DLD1 (cell line): ENCODE results near the gene THSD4.

ENCODE experiments used
- in situ Hi-C: cut with HindIII; loops from 2 replicates; pipeline ENCODE4 v1.10.0; 2017; ENCODE audit warnings: low sequenced_read_pairs

THSD4 gene

DNA sequence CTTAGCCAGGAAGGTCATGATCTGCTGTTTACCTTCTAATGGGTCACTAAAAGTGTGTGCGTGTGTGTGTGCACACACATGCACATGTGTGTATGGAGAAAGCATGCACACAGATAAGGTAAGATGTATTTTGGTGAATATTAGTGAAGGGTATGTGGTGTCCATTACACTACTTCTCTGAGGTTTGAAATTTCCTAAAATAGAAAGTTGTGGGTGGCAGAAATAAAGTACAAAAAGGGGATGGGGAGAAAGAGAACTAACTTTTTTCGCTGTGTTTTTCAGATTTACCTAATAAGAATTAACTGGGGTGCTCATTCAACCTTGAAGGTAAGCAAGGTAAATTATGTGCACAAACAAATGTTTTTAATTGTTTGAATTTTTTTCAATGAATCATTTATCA, 670.7 kb downstream of the THSD4 start:
- in situ Hi-C loops: no loop called here

DNA sequence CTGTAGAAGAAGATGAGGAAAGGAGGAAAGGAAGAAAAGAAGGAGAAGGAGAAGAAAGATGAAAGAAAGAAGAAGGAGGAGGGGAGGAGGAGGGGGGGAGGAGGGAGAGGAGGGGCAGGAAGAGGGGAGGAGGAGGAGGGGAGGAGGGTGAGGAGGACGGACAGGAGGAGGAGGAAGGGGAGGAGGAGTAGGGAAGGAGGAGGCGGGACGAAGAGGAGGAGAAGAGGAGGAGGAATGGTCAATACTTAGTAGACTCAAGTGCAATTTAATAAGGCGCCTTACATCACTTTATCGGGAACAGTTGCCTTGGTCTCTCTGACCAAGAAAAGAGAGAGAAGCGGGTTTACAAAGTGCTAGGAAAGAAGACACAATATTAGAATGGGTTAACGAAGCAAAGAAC, 671.4 kb downstream of the THSD4 start:
- in situ Hi-C loops: no loop called here

DNA sequence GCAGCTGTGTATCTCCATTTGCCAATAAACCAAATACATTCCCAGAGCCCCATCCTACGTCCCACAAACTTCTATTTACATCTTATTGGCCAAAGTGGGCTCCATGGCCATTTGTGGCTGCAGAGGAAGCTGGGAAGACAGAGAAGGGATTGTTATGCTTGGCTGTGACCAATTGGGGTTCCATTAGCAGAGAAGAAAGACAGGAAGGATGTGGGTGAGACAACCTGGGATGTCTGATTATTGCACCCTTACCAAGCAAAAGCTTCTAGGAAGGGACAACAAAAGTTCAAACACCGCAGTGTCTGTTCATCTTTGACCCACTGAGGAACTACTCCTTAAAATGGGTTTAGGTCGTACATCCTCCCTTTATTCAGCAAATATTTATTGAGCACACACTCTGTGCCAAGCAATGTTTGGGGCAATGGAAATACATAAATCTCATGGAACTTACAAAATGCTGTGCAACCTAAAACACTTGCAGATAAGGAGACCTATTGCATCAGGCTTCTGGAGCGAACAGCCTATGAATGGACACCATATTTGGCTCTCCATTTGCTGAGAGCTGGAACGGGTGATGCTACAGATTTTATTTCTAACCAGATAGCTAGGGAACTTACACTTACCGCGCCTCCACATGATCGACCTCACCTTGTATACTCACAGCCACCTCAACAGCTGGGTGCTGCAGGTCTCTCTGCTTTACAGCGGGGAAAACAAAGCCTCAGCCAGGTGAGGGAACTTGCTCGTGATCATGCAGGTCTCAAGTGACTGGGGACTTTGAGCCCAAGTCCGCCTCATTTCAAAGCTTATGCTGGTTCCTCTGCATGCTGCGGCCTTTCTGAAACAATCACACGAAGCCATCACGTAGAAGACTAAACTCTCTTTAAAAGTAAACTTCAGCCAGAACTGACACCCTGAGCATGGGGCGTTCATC, 673.6 kb downstream of the THSD4 start:
- in situ Hi-C loops: no loop called here

DNA sequence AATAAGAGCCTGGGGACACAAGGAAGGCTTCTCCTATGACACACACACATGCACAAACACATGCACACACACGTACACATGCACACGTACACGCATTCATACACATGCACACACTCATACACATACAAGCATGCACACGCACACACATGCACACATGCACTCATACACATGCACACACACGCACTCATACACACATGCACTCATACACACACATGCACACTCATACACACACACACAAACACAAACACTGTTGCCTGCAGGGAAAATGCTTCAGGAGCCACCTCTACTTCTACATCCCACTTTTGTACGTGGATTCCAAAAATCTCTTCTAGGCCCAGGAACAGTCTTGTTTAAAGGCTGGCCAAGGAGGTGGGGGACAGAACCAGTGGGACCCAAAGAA, 674.3 kb downstream of the THSD4 start:
- in situ Hi-C loops: no loop called here

DNA sequence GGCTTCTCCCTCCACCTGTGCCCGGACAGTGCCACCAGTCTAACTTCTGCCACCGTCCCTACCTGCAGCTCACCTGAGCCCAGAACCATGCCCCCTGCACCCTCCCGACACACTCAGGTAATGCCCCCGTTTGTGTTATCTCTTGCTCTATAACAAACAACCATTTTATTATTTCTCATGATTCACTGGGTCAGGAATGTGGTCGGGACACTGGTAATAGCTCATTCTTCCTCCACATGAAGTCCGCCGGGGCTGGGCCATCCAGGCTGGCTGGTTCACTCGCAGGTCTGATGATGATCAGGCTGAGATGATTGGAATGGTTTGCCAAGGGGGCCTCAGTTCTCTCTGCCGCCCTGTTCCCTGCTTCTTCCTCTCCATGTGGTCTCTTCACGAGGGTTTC, 674.8 kb downstream of the THSD4 start:
- in situ Hi-C loops: no loop called here

DNA sequence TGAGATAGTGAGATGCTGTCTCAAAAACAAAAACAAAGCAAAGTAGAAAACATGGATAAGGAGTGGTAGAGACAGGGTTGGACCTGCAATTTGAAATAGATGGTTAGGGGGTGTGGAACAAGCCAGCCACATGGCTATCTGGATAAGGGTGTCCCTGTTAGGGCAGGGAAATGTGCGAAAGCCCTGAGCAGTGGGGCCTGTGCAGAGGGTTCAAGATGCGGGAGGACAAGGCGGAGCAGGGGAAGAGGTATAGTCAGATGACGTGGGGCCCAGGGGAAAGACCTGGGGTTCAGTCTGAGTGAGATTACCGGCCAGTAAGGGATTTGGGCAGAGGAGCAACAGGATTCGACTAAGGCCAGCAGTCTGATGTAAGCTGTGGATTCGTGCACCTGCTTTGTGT, 676.7 kb downstream of the THSD4 start:
- in situ Hi-C loops: no loop called here

DNA sequence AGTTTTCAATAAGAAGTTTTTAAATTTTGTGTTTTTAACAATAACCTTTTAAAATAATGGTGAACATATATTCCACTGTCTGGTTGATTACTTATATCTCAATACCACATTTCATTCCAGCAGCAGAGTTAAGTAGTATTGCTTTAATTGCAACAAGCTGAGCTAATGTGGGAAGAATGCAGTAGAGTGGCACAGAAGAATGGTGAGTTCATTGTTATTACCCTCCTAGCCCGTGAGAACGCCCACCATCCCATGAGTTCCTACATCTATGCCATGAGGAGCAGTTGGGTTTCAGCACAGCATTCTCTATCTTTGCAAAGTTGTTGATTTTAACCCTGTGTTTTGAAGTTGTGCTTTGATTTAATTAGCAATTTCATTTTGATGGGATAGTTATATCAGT, 677.2 kb downstream of the THSD4 start:
- in situ Hi-C loops: no loop called here

DNA sequence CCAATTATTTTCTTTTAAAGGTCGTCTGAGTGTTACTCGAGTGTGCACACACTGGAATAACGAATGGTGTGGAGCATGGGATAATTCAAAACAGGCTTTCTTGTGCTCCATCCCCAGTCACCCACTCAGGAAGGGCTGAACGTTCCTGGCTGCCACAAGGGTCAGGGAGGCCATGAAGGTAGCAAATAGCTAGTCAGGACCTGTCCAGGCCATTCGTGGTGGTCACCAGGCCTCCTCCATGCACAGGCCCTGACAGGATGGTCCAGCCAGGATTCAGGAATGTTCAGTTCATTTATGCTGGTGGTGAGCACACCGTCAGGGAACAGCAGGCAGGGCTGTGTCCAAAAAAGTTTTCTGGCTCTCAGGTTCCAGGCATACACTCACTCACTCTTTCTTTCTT, 683.4 kb downstream of the THSD4 start:
- in situ Hi-C loops: no loop called here

DNA sequence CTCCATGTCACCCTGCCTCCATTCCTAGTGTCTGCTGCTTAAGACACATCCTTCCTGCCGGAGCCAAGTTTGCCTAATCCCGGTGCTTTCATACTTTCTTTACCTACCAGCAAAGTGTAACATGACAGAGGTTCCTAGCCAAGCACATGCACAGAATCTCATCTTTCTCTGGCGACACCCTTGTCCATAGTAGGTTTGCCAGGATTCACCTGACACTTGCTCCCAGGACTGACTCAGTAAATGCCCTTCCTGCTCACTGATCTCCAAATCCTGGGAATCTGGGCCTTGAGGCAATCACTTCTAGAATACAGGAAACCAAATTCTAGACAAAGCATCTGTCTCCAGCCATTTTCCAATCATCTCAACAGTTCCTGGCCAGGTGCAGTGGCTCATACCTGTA, 684.9 kb downstream of the THSD4 start:
- in situ Hi-C loops: no loop called here

DNA sequence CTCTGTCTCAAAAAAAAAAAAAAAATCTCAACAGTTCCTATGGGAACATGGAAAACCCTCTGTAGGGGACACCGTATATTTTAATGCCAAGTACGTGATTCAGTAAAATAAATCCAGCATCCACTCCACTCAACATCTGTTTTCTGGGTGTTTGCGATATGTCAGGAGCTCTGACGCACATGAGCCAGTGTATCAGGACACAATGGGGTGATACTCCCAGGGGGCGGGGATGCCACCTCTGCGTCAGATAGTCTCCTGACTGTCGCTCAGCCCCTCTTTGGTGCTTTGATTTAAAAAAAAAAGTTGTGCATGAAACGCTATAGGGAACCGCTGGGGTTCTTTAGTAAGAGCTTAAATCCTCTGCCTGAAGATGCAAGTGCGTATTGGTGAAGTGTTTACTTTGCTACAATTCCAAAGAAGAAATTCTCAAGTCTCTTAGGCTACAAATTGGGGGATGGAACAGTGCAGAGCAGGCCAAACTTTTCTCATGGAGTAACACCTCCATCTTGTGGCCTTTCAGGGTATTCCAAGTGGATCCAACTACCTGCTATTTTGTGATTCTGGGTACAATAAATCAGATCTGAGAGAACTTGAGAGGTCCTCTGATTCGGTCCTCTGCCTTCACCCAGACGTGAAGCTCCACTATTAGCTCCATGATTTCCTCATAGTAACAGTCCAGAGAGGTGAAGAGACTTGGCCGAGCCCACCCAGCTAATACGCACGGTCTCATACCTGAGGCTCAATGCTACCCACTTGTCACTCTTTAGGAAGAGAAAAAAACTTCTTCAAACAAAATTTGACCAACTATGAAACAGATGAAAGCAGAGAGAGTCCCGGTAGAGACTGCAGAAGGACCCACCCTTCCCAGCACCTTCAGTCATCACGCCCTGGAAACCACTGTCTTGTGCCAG, 685.8 kb downstream of the THSD4 start:
- in situ Hi-C loops: no loop called here

DNA sequence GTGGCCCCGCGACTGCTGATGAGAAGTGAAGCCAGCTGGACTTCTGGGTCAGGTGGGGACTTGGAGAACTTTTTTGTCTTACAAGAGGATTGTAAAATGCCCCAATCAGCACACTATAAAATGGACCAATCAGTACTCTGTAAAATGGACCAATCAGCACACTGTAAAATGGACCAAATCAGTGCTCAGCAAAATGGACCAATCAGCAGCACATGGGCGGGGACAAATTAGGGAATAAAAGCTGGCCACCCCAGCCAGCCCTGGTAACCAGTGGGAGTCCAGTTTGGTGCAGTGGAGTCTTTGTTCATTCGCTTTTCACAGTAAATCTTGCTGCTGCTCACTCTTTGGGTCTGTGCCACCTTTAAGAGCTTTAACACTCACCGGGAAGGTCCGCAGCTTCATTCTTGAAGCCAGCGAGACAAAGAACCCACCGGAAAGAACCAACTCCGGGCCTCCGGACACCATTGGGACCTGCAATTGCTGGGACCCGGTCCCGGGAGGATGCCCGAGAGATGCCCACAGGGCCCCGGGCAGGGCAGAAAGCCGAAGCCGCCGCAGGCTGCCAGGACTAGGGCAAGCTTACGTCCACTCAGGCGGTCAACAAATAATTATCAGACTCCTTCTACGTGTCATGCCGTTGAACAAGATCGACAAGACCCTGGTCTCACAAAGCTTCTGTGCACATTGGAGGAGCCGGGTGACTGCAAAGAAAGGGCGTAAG, 686.8 kb downstream of the THSD4 start:
- in situ Hi-C loops: no loop called here

DNA sequence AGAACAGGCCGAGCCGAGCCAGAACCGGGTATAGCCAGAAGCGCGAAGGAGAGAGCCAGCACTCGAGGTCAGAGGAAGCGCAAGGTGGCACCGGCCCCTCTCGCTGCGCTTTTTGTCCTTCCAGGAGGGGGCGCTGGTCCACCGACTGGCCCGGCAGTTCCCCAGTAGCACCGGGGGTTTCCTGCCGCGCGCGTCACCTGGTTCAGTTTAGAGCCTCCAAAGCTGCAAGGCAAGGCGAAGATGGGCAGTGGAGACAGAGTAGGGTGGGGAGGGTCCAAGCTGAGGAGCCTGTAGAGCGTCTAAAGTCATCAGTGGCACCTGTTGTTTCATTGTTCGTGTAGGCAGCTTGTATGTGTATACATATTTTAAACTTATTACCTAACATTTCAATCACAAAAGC, 687.5 kb downstream of the THSD4 start:
- in situ Hi-C loops: no loop called here

DNA sequence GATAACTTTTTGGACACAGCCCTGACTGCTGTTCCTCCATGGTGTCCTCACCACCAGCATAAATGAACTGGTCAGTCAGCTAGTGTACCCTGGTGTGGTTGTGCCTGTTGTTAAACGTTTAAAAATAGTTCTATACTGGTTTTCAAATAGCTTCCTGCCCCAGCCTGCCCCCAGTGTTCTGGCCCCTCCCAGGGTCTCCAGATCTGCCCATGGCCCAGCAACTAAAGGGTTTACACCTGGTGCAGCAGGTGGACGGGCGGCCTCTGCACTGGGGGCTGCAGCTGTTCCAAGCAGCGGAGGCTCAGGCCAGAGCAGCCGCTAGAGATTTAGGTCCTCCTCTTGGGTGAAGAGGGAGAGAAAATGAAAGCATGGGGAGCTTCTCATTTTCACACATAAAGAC, 689.0 kb downstream of the THSD4 start:
- in situ Hi-C loops: no loop called here

DNA sequence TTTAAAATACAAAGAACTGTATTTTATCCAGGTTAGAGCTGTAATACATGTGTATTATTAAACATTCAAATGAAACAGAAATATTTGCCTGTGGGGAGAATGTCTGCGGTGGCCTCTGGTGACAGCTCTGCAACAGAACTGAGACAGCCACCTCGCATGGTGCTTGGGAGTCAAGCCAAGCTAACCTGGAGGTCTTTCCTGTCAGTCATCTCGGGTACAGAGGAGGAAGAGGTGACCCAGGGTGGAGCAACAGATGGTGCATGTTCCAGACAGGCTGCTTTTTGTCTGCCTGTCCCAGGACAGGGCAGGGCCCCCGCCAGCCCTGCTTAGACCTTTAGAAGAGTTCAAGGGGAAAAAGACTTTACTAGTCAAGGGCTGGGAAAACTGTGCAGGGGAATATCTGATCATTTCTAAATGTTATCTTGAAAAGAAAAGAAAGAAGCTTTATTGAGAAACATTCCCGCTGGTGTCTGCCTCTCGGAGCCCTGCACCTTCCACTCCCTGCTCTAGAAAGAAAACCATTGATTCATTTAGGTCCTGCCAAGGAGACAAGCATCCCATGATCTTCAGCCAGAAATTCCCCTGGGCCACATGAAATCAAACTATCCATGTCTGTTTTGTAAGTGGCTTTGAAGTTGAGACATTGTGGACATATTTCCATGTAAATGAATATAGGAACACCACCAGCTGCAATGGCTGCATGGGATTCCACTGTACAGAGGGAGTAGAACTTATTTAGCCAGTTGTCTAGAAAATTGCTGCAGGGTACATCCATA, 689.6 kb downstream of the THSD4 start:
- in situ Hi-C loops: no loop called here

DNA sequence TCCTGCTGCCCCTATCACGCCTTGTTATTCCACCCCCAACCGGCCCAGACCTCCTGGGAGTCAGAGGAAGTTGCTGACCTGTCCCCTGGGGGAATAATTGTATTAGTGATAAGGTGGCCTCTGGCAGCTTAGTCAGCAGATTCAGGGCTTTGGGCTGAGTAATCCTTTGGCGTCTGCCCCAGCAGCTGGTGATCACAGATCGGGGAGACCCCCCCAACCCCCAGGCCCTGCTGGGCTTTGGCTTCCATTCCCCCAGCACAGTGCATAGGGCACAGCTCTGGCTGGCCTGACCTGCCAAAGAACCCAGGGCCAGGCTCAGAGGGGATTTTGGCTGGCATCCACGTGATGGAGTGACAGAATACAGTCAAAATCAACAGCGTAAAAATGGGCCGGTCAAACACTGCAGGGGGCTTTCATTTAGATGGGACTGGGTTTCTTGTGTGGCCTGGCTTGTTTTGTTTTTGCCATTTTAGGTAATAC, 691.2 kb downstream of the THSD4 start:
- in situ Hi-C loops: no loop called here

DNA sequence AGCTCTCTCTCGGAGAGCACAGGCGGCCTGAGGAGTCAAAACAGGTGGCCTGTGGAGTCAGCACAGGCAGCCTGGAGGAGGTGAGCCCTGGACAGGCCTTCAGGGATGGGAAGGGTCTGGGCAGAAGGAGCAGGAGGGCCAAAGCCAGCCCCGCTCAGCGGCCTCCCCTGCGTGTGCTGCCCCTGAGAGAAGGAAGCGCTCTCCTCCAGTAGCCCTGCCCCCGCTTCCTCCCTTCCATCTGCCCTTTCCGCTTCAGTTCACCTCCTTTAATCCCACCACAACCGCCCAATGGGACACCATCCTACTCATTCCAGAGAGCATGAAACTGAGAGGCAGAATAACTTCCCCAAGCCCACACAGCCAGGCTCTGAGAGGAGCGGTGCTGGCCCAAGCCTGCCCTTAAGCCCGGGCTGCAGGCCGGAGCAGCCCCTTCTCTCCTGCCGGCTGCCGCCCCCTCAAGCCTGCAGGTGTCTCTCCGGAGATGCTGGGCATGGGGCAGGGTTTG, 691.9 kb downstream of the THSD4 start:
- in situ Hi-C loops: no loop called here

DNA sequence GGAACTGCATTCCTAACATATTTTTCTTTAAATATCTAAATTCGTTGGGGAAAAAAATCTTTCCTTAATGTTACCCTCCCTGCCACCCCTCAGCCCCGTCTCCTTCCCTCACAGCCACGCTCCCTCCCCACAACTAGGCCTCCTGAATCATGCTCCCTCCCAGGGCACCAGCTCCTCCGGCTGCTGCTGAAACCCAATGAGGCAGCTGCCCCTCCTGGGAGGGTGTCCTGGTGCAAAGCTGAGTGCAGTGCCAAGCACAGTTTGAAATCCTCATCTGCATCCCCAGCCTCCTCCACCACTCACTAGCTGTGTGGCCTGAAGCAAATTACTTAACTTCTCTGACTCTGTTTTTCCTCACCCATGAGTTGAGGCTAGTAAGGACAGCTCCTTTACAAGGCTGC, 692.4 kb downstream of the THSD4 start:
- in situ Hi-C loops: no loop called here

DNA sequence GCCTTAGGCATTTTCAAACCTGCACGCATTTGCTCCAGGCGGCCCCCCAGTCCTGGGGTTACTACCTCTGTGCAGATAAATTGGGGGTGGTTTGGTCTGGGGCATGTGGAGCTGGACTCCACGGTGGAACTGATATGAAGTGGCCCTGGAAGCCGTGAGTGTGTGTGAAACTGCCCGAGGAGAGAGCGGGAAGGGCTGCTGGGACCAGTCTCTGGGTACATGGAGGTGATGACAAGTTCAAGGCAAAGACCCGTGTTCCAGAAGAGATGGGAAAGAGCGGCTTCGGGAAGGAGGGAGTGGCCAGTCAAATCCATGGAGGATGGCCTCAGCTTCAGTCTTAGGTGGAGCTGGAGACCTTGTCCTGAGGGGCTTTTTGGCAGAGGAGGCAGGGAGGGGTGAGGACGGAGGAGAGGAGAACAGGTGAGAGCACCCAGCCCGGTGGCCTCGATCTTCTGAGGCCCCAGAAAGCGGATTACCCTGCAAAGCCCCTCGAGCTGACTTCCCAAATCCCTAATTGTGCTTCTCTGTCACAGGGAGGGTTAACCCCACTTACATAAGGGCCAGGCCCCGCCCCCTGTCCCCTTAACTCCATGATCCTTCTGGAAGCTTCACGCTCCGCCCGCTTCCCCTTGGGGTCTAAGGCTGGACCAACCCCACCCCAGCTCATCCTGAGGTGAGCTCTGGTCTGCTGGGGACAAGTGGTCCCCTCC, 693.2 kb downstream of the THSD4 start:
- in situ Hi-C loops: no loop called here

DNA sequence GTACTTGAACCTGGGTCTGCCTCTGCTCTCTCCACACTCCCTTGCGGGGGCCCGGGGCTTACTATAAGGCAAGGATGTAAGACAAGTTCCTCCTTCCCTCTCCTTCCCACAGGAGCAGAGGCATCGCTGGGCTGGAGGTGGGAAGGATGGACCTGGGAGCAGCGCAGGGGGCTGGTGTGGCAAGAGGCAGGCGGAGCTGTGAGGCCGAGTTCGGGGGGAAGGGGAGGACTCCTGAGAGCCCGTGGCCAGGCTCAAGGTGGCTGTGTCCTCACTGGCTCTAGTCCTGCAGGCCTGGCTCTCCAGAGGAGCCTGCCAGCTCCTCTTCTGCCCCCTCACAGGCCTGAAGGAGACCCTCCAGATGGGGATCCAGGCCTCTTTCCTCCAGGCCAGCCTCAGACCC, 694.1 kb downstream of the THSD4 start:
- in situ Hi-C loops: no loop called here
